H1 (cell line): ENCODE results near the gene KLK1. TPM values are rescaled to one million over a fixed set of nuclear protein-coding genes. Genes with fewer than 3 reads are reported as not detected.

Source experiments
- CTCF ChIA-PET: fragments of 300-600 bp; sonication (Branson Sonifier 250); formaldehyde crosslinking; loops from one replicate; lab custom pipeline; 2021; ENCODE audit not compliant: partially characterized antibody; lab: Charles Lee
- POLR2A ChIA-PET: fragments of 300-600 bp; sonication (Branson Sonifier 250); formaldehyde crosslinking; loops from one replicate; lab custom pipeline; 2021; ENCODE audit warnings: inconsistent platforms; ENCODE audit not compliant: partially characterized antibody; lab: Charles Lee
- DNase-seq, 2 experiments: peaks; one replicate each; pipeline versions ENCODE4 v3.0.0 to v3.0.0-alpha.2; 2010 to 2022; ENCODE audit warnings: low spot score in 2 of 2, low read depth in 1 of 2, mixed read lengths in 1 of 2
- FAIRE-seq: peaks from 2 replicates; lab custom pipeline; 2011; peaks lifted over from hg19 to GRCh38; lab: Jason Lieb, UNC
- H2AFZ ChIP-seq: 2 replicates; pipeline ENCODE4 v1.8.1; 2012; ENCODE audit warnings: low read length, inconsistent platforms
- H2AK5ac ChIP-seq: 2 replicates; pipeline ENCODE4 v1.6.1; 2013; ENCODE audit warnings: low read depth, low read length
- H2BK120ac ChIP-seq: replicated peaks from 2 replicates; pipeline ENCODE3; 2013; ENCODE audit warnings: low read depth, low read length, inconsistent platforms
- H2BK12ac ChIP-seq: 2 replicates; pipeline ENCODE4 v1.6.1; 2013; ENCODE audit warnings: low read depth, low read length
- H2BK15ac ChIP-seq: 2 replicates; pipeline ENCODE4 v1.6.1; 2013; ENCODE audit warnings: low read length
- H2BK20ac ChIP-seq: 2 replicates; pipeline ENCODE4 v1.6.1; 2013; ENCODE audit warnings: low read length
- H2BK5ac ChIP-seq: 2 replicates; pipeline ENCODE4 v1.6.1; 2013; ENCODE audit warnings: low read depth, low read length
- H3K14ac ChIP-seq: 2 replicates; pipeline ENCODE4 v1.6.1; 2013; ENCODE audit warnings: inconsistent platforms; ENCODE audit not compliant: insufficient read length
- H3K18ac ChIP-seq: 2 replicates; pipeline ENCODE4 v1.6.1; 2013; ENCODE audit warnings: low read length; ENCODE audit errors: extremely low read depth
- H3K23ac ChIP-seq: 2 replicates; pipeline ENCODE4 v1.6.1; 2013; ENCODE audit warnings: inconsistent platforms; ENCODE audit not compliant: insufficient read length
- H3K23me2 ChIP-seq: 2 replicates; pipeline ENCODE4 v1.6.1; 2013; ENCODE audit warnings: low read depth, low read length
- H3K27ac ChIP-seq: 2 replicates; pipeline ENCODE4 v1.6.1; 2011; ENCODE audit warnings: low read depth, low read length, inconsistent platforms
- H3K27me3 ChIP-seq, 4 experiments: replicated peaks in 1 of 4; 1 replicate in 1 of 4; 2 replicates in 3 of 4; pipeline versions ENCODE4 v1.6.1 to v1.8.1; 2011 to 2013; ENCODE audit warnings: low read length in 3 of 4, mild to moderate bottlenecking in 3 of 4, inconsistent platforms in 2 of 4, mixed read lengths in 2 of 4, moderate library complexity in 1 of 4; ENCODE audit not compliant: control insufficient read depth in 3 of 4, insufficient read depth in 3 of 4; ENCODE audit errors: extremely low read depth in 1 of 4
- H3K36me3 ChIP-seq, 4 experiments: 2 replicates each; pipeline versions ENCODE4 v1.6.1 to v1.8.1; 2011 to 2013; ENCODE audit warnings: mild to moderate bottlenecking in 4 of 4, low read length in 3 of 4, moderate library complexity in 2 of 4, control low read depth in 1 of 4, inconsistent platforms in 1 of 4; ENCODE audit not compliant: insufficient read depth in 4 of 4, control insufficient read depth in 2 of 4
- H3K4ac ChIP-seq: replicated peaks from 2 replicates; pipeline ENCODE3; 2013; ENCODE audit warnings: low read length, low read depth, mixed read lengths, inconsistent platforms; ENCODE audit not compliant: insufficient read length
- H3K4me1 ChIP-seq, 4 experiments: replicated peaks in 1 of 4; 1 replicate in 1 of 4; 2 replicates in 3 of 4; pipeline versions ENCODE4 v1.6.1 to v1.8.1; 2011 to 2013; ENCODE audit warnings: low read length in 3 of 4, inconsistent platforms in 2 of 4, mixed read lengths in 1 of 4; ENCODE audit not compliant: insufficient read depth in 4 of 4, control insufficient read depth in 3 of 4
- H3K4me2 ChIP-seq, 2 experiments: 2 replicates each; pipeline versions ENCODE4 v1.6.1 to v1.8.1; 2011 to 2013; ENCODE audit warnings: low read depth in 2 of 2, low read length in 2 of 2, control low read depth in 1 of 2, inconsistent platforms in 1 of 2, mild to moderate bottlenecking in 1 of 2; ENCODE audit not compliant: insufficient read depth in 1 of 2
- H3K4me3 ChIP-seq, 4 experiments: fragments of 200-600, 300-600 bp in 1 of 4; sonication (generic), shearing (Covaris generic), sonication (Bioruptor Twin) in 1 of 4; 2 replicates each; pipeline versions ENCODE4 v1.5.1 to v1.8.1; 2011 to 2016; ENCODE audit warnings: low read length in 4 of 4, low read depth in 3 of 4, control low read depth in 2 of 4, inconsistent platforms in 2 of 4, mild to moderate bottlenecking in 2 of 4, mixed read lengths in 1 of 4, moderate library complexity in 1 of 4; ENCODE audit not compliant: insufficient read depth in 2 of 4; ENCODE audit errors: extremely low read depth in 1 of 4
- H3K56ac ChIP-seq: replicated peaks from 2 replicates; pipeline ENCODE3; 2013; ENCODE audit warnings: low read depth, mild to moderate bottlenecking, mixed read lengths, low read length, inconsistent platforms; ENCODE audit not compliant: insufficient read length
- H3K79me1 ChIP-seq: 2 replicates; pipeline ENCODE4 v1.6.1; 2013; ENCODE audit warnings: low read depth, low read length, control low read depth
- H3K79me2 ChIP-seq, 2 experiments: 2 replicates each; pipeline versions ENCODE4 v1.6.1 to v1.8.1; 2012 to 2013; ENCODE audit warnings: low read length in 2 of 2, mild to moderate bottlenecking in 2 of 2, inconsistent platforms in 1 of 2; ENCODE audit not compliant: insufficient read depth in 2 of 2, control insufficient read depth in 1 of 2
- H3K9ac ChIP-seq, 4 experiments: replicated peaks in 1 of 4; 1 replicate in 1 of 4; 2 replicates in 3 of 4; pipeline versions ENCODE4 v1.6.1 to v1.8.1; 2011 to 2013; ENCODE audit warnings: low read depth in 3 of 4, low read length in 3 of 4, control low read depth in 2 of 4, mild to moderate bottlenecking in 2 of 4, moderate library complexity in 2 of 4, inconsistent platforms in 1 of 4; ENCODE audit errors: extremely low read depth in 1 of 4
- H3K9me3 ChIP-seq, 2 experiments: 2 replicates each; pipeline versions ENCODE4 v1.6.1 to v1.8.1; 2012 to 2013; ENCODE audit warnings: mild to moderate bottlenecking in 2 of 2, moderate library complexity in 2 of 2, control low read depth in 1 of 2, inconsistent platforms in 1 of 2, low read depth in 1 of 2, low read length in 1 of 2, mixed read lengths in 1 of 2; ENCODE audit not compliant: insufficient read depth in 2 of 2
- H4K20me1 ChIP-seq, 2 experiments: replicated peaks in 1 of 2; 2 replicates each; pipeline versions ENCODE3 to v1.8.1; 2011 to 2013; ENCODE audit warnings: inconsistent platforms in 2 of 2, low read length in 2 of 2, mild to moderate bottlenecking in 1 of 2; ENCODE audit not compliant: insufficient read depth in 2 of 2, control insufficient read depth in 1 of 2
- H4K5ac ChIP-seq: 2 replicates; pipeline ENCODE4 v1.6.1; 2013; ENCODE audit warnings: low read length, low read depth, mixed read lengths, inconsistent platforms; ENCODE audit not compliant: insufficient read length
- H4K8ac ChIP-seq: 2 replicates; pipeline ENCODE4 v1.8.0; 2013; ENCODE audit warnings: mild to moderate bottlenecking, moderate library complexity, low read length, inconsistent platforms; ENCODE audit not compliant: insufficient read depth; ENCODE audit errors: extremely low read depth
- H4K91ac ChIP-seq: replicated peaks from 2 replicates; pipeline ENCODE3; 2013; ENCODE audit warnings: low read length, mixed read lengths, inconsistent platforms; ENCODE audit not compliant: insufficient read length
- CREB1 ChIP-seq: IDR thresholded peaks from 2 replicates; pipeline ENCODE4 v1.6.1; 2012; ENCODE audit warnings: inconsistent platforms
- JUND ChIP-seq: IDR thresholded peaks from 2 replicates; pipeline ENCODE4 v1.6.1; 2011; ENCODE audit warnings: mild to moderate bottlenecking, improper control_type of control experiment, low read length
- KDM4A ChIP-seq: IDR thresholded peaks from one replicate; pipeline ENCODE4 v1.7.1; 2012; ENCODE audit warnings: low read depth, mild to moderate bottlenecking, moderate library complexity, low read length, inconsistent platforms; ENCODE audit not compliant: severe bottlenecking
- TAF7 ChIP-seq: optimal IDR thresholded peaks from 2 replicates; pipeline ENCODE3; 2011; ENCODE audit warnings: low read depth, mild to moderate bottlenecking, inconsistent platforms, low read length, moderate library complexity, borderline replicate concordance
- WGBS, 2 experiments: shearing (Covaris generic) in 1 of 2; methylation state at CpG; one replicate each; pipeline versions ENCODE4 v1.1.6 to v1.1.7; 2013 to 2015; ENCODE audit warnings: low lambda C conversion rate in 2 of 2, mixed read lengths in 2 of 2, inconsistent platforms in 1 of 2, low coverage in 1 of 2, missing lambda C conversion rate in 1 of 2; ENCODE audit not compliant: insufficient replicate concordance in 2 of 2, insufficient coverage in 1 of 2, insufficient read length in 1 of 2; ENCODE audit errors: extremely low coverage in 1 of 2, missing lambda C conversion rate in 1 of 2; 5-methylcytosine and 5-hydroxymethylcytosine counted together
- polyA plus RNA-seq, 7 experiments: library from polyadenylated mRNA; depleted of rRNA in 3 of 7; stranded (reverse) in 5 of 7; unstranded in 2 of 7; fragments of >200 nt in 5 of 7; fragments of 200-250 nt in 2 of 7; gene quantifications; 1 replicate in 5 of 7; 2 replicates in 1 of 7; 4 replicates in 1 of 7; pipeline versions ENCODE4 v1.2.1 to v1.2.3, GENCODE V29; 2011 to 2013; ENCODE audit warnings: missing spikeins in 2 of 7, mixed read lengths in 2 of 7
- total RNA-seq: library from RNA; stranded (reverse); fragmentation: NEBNext Ultra II Directional; extraction: Animal tissue kit (Norgen Biotek cat#: 25700); gene quantifications from 2 replicates; pipeline ENCODE4 v1.2.1, GENCODE V29; 2021
- TF ChIP-seq, protein P1 (sequence below), 3 experiments: IDR thresholded peaks; 1 replicate in 2 of 3; 2 replicates in 1 of 3; pipeline versions ENCODE4 v1.5.1 to v1.6.1; 2011; ENCODE audit warnings: low read length in 3 of 3, mild to moderate bottlenecking in 3 of 3, inconsistent platforms in 2 of 3, low read depth in 1 of 3, moderate library complexity in 1 of 3; ENCODE audit not compliant: insufficient read depth in 1 of 3; ENCODE audit errors: control extremely low read depth in 1 of 3
- TF ChIP-seq, protein P2 (sequence below): IDR thresholded peaks from 2 replicates; pipeline ENCODE4 v1.6.1; 2012; ENCODE audit warnings: inconsistent platforms

The KLK1 gene
- total and polyA plus RNA-seq, 2 of the 8 experiments (the other 6 are each of a cell fraction or from before 2014, with no cell fraction given): 3.4 to 4.0 TPM

GRCh38 chr19:50843205-50843604, 19.6 kb upstream of the KLK1 start:
- Histone ChIP-seq H3K9ac (no peak overlapping the region), H3K4me2 (no peak overlapping the region), H4K8ac (no peak overlapping the region), H2AFZ (no peak overlapping the region), H3K14ac (no peak overlapping the region), H4K20me1 (no peaks in the 10 kb centered on the region), H3K4ac (no peak overlapping the region), H2AK5ac (no peak overlapping the region), H3K18ac (no peak overlapping the region), H2BK20ac (no peak overlapping the region), H4K5ac (no peak overlapping the region), H3K4me3 (no peak overlapping the region), H4K91ac (no peak overlapping the region), H2BK15ac (no peak overlapping the region), H3K79me1 (no peaks in the 10 kb centered on the region), H2BK12ac (no peak overlapping the region), H3K23ac (no peak overlapping the region), H3K36me3 (no peaks in the 10 kb centered on the region), H2BK5ac (no peak overlapping the region), H3K27ac (no peak overlapping the region), H3K27me3 (no peaks in the 10 kb centered on the region; a peak in 1 of 7 replicates), H3K79me2 (no peaks in the 10 kb centered on the region), H3K9me3 (0 out of 4 replicates have a peak, but pooled peaks cover 0 to 4% of the 10 kb centered on the region in 2 experiments), H3K23me2 (no peaks in the 10 kb centered on the region), H3K56ac (no peak overlapping the region), H2BK120ac (no peak overlapping the region), H3K4me1 (0 out of 7 replicates have a peak, but pooled peaks cover 0 to 2% (median 0%) of the 10 kb centered on the region in 4 experiments)
- FAIRE-seq (no peak), DNase-seq (no peak)
- WGBS, 2 experiments: 86% methylated on average over 2 of the region's 2 CpGs; no CpG with 5 or more reads in 1 of the 2 experiments
- ChIA-PET POLR2A (interaction anchor here (0.6 to 1.1 kb wide), 2 partner anchors 46 to 71 kb away, joined by 3 read pairs; no protein-coding TSS in a partner anchor), CTCF (interaction anchor here (0.6 to 2.1 kb wide), 5 partner anchors 10 to 607 kb away, joined by 3 to 7 read pairs (median 5); partner anchors contain the start of gene KLK15)
- TF ChIP-seq TAF7 (no peak), JUND (no peak), KDM4A (no peak), CREB1 (no peak)
- TF ChIP-seq, protein P1, sequence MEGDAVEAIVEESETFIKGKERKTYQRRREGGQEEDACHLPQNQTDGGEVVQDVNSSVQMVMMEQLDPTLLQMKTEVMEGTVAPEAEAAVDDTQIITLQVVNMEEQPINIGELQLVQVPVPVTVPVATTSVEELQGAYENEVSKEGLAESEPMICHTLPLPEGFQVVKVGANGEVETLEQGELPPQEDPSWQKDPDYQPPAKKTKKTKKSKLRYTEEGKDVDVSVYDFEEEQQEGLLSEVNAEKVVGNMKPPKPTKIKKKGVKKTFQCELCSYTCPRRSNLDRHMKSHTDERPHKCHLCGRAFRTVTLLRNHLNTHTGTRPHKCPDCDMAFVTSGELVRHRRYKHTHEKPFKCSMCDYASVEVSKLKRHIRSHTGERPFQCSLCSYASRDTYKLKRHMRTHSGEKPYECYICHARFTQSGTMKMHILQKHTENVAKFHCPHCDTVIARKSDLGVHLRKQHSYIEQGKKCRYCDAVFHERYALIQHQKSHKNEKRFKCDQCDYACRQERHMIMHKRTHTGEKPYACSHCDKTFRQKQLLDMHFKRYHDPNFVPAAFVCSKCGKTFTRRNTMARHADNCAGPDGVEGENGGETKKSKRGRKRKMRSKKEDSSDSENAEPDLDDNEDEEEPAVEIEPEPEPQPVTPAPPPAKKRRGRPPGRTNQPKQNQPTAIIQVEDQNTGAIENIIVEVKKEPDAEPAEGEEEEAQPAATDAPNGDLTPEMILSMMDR (IDR thresholded peaks at IDR 0.05; ENCODE audit: control extremely low read depth in 1 of 3, insufficient read depth in 1 of 3, low read depth in 1 of 3, low read length in 3 of 3): no peak
- TF ChIP-seq, protein P2, sequence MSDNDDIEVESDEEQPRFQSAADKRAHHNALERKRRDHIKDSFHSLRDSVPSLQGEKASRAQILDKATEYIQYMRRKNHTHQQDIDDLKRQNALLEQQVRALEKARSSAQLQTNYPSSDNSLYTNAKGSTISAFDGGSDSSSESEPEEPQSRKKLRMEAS: no peak
